GM12878 (cell line): Measurements from ENCODE around the gene PRMT5. TPM values are rescaled to one million over a fixed set of nuclear protein-coding genes. Genes with fewer than 3 reads are reported as not detected.
A peak's percentile ranks its signal among the peaks of the same experiment; 100 is the strongest.

Experiments used
- E2F8 ChIP-seq: fragments of 450-650 bp; IDR thresholded peaks from 2 replicates; pipeline ENCODE4 v1.6.1; 2018; ENCODE audit warnings: mild to moderate bottlenecking, low read depth, moderate library complexity; ENCODE audit not compliant: partially characterized antibody
- ELK1 ChIP-seq: IDR thresholded peaks from 2 replicates; pipeline ENCODE4 v1.6.1; 2012; ENCODE audit warnings: low read depth, low read length, improper control_type of control experiment
- GABPA ChIP-seq: IDR thresholded peaks from 2 replicates; pipeline ENCODE4 v1.6.1; 2014; ENCODE audit warnings: antibody characterized with exemption, low read depth, mild to moderate bottlenecking, inconsistent platforms
- IKZF1 ChIP-seq: fragments of 450-650 bp; conservative IDR thresholded peaks from 2 replicates; pipeline ENCODE4 v1.6.1; 2017; ENCODE audit warnings: antibody characterized with exemption, mild to moderate bottlenecking
- IKZF2 ChIP-seq, 2 experiments: fragments of 450-650 bp; IDR thresholded peaks; 2 replicates each; pipeline ENCODE4 v1.6.1; 2017; ENCODE audit warnings: mild to moderate bottlenecking in 2 of 2, moderate library complexity in 2 of 2
- IRF4 ChIP-seq: IDR thresholded peaks from 2 replicates; pipeline ENCODE4 v1.6.1; 2011; ENCODE audit warnings: low read depth, low read length
- MEF2B ChIP-seq: fragments of 450-650 bp; IDR thresholded peaks from 2 replicates; pipeline ENCODE4 v1.6.1; 2018; ENCODE audit warnings: mild to moderate bottlenecking, moderate library complexity; ENCODE audit not compliant: partially characterized antibody, poor library complexity, severe bottlenecking
- MTA2 ChIP-seq: fragments of 450-650 bp; IDR thresholded peaks from 2 replicates; pipeline ENCODE4 v1.6.1; 2016; ENCODE audit warnings: low read depth, mild to moderate bottlenecking, moderate library complexity
- NR2C1 ChIP-seq: fragments of 450-650 bp; IDR thresholded peaks from 2 replicates; pipeline ENCODE4 v1.6.1; 2017; ENCODE audit warnings: antibody characterized with exemption, mild to moderate bottlenecking, moderate library complexity
- NR2F1 ChIP-seq: fragments of 450-650 bp; conservative IDR thresholded peaks from 2 replicates; pipeline ENCODE4 v1.6.1; 2017; ENCODE audit warnings: mild to moderate bottlenecking
- PAX5 ChIP-seq: IDR thresholded peaks from 2 replicates; pipeline ENCODE4 v1.6.1; 2011; ENCODE audit warnings: low read depth, low read length, borderline replicate concordance
- REST ChIP-seq: IDR thresholded peaks from 2 replicates; pipeline ENCODE4 v1.6.1; 2012; ENCODE audit warnings: mild to moderate bottlenecking, low read depth, low read length
- RFX5 ChIP-seq: IDR thresholded peaks from 2 replicates; pipeline ENCODE4 v1.6.1; 2011; ENCODE audit warnings: low read depth, low read length, improper control_type of control experiment
- SKIL ChIP-seq: fragments of 450-650 bp; IDR thresholded peaks from 2 replicates; pipeline ENCODE4 v1.6.1; 2017; ENCODE audit warnings: mild to moderate bottlenecking, low read depth, inconsistent platforms; ENCODE audit not compliant: poor library complexity, severe bottlenecking
- SMAD1 ChIP-seq: fragments of 450-650 bp; IDR thresholded peaks from 2 replicates; pipeline ENCODE4 v1.6.1; 2018; ENCODE audit warnings: mild to moderate bottlenecking, low read depth; ENCODE audit not compliant: partially characterized antibody
- TCF12 ChIP-seq: IDR thresholded peaks from 2 replicates; pipeline ENCODE4 v1.6.1; 2011; ENCODE audit warnings: low read depth, mild to moderate bottlenecking, low read length
- USF2 ChIP-seq: IDR thresholded peaks from 2 replicates; pipeline ENCODE4 v1.6.1; 2011; ENCODE audit warnings: low read depth, low read length, improper control_type of control experiment, borderline replicate concordance
- polyA plus RNA-seq, 11 experiments: library from polyadenylated mRNA; depleted of rRNA in 4 of 11; unstranded in 6 of 11; stranded (reverse) in 5 of 11; fragments of >200 nt; fragmentation: Nextera tagmentation in 4 of 11; fragmentation: Illumina TruSeq in 1 of 11; extraction: Ambion mirVana in 4 of 11; extraction: Trizol in 1 of 11; gene quantifications; 1 replicate in 1 of 11; 2 replicates in 10 of 11; pipeline versions ENCODE4 v1.2.1 to v1.2.3, GENCODE V29; 2011 to 2016; ENCODE audit warnings: inconsistent platforms in 2 of 11, missing spikeins in 2 of 11, low read depth in 1 of 11
- total RNA-seq, 4 experiments: library from RNA; depleted of rRNA in 3 of 4; stranded (reverse); fragments of >200 nt in 3 of 4; fragmentation: Illumina TruSeq in 1 of 4; extraction: Trizol in 1 of 4; gene quantifications; 2 replicates each; pipeline versions ENCODE4 v1.2.1 to v1.2.3, GENCODE V29; 2013 to 2021

PRMT5 gene
- total and polyA plus RNA-seq, 10 of the 15 experiments (the other 5 are each of a cell fraction or from before 2014, with no cell fraction given) = 54.3 to 221 (median 111) TPM

- TF ChIP-seq E2F8 (no peak), RFX5 (no peak), MEF2B (peak; percentile 64), NR2F1 (0 out of 2 replicates have a peak, but pooled peaks have one; percentile 23), GABPA (no peak), USF2 (no peak), IKZF1 (peak; percentile 59), IKZF2 (IDR thresholded peaks at IDR 0.05) (peak; percentile 67 to 80; a peak in 2 of 4 replicates), PAX5 (no peak), IRF4 (no peak), ELK1 (no peak), MTA2 (peak; percentile 71), SKIL (no peak), REST (no peak), TCF12 (no peak), NR2C1 (no peak), SMAD1 (no peak)
Observed at GRCh38 chr14:22976620-22977433, 47.7 kb upstream of the PRMT5 start (continued).
